ENCODE measurements around the gene COL18A1. TPM values are rescaled to one million over a fixed set of nuclear protein-coding genes. Genes with fewer than 3 reads are reported as not detected.

COL18A1 gene
- total RNA-seq, 1 donor from 2014 or later: 150 TPM

DNA sequence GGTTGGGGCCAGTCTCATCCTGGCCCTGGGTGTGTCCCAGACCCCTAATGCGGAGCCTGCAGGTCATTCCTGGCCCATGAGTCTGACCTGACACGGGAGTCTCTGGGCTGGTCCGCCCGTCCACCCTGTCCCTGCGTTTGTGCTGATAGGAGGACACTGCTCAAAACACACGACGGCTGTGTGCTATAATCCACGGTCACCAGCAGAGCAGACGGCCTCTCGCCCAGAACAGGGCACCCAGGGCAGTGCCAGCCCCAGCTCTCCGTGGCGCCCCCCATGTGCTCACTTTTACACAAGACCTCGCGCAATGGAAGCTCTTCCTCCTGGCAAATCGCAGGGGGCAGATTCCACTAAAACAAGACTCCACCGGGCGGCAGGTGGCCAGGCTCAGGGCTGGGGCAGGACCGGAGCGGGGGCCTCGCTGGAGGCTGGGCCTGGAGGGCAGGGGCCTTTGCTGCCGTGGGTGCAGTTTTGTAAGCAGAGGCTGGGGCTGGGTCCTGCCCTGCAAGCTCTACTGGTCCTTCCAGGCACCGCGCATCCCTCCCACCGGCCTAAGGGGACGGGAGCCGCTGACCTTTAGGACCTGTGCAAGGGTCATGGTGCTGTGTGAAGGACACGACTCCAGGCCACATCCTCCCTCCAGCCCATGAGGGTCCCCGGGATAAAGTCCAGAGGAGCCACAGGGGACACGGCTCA is 147.9 kb downstream of the COL18A1 start:
- TF ChIP-seq, protein P1, sequence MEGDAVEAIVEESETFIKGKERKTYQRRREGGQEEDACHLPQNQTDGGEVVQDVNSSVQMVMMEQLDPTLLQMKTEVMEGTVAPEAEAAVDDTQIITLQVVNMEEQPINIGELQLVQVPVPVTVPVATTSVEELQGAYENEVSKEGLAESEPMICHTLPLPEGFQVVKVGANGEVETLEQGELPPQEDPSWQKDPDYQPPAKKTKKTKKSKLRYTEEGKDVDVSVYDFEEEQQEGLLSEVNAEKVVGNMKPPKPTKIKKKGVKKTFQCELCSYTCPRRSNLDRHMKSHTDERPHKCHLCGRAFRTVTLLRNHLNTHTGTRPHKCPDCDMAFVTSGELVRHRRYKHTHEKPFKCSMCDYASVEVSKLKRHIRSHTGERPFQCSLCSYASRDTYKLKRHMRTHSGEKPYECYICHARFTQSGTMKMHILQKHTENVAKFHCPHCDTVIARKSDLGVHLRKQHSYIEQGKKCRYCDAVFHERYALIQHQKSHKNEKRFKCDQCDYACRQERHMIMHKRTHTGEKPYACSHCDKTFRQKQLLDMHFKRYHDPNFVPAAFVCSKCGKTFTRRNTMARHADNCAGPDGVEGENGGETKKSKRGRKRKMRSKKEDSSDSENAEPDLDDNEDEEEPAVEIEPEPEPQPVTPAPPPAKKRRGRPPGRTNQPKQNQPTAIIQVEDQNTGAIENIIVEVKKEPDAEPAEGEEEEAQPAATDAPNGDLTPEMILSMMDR (conservative IDR thresholded peaks at IDR 0.05): no peak
- no peak for DNase-seq (ENCODE audit: extremely low spot score, unreplicated experiment)
- Mint-ChIP-seq H3K9me3 (no peaks in the 10 kb centered on the region), H3K27me3 (peaks cover 7% of the 10 kb centered on the region), H3K27ac (no peak overlapping the region), H3K36me3 (no peaks in the 10 kb centered on the region), H3K4me3 (no peak overlapping the region), H3K4me1 (ENCODE audit: unreplicated experiment) (peaks cover 17% of the 10 kb centered on the region)

GRCh38 chr21:45554477-45555175 is 149.7 kb downstream of the COL18A1 start:
- Mint-ChIP-seq H3K27ac (peak overlapping the region; percentile 70), H3K4me3 (peak overlapping the region; percentile 86), H3K27me3 (peaks cover 9% of the 10 kb centered on the region), H3K4me1 (ENCODE audit: unreplicated experiment) (peaks cover 10% of the 10 kb centered on the region), H3K36me3 (no peaks in the 10 kb centered on the region), H3K9me3 (no peaks in the 10 kb centered on the region)
- TF ChIP-seq, protein P1 (conservative IDR thresholded peaks at IDR 0.05): peak; percentile 85
- peak; percentile 89 for DNase-seq (ENCODE audit: extremely low spot score, unreplicated experiment)

GRCh38 chr21:45555251-45555556 is 150.2 kb downstream of the COL18A1 start:
- Mint-ChIP-seq H3K9me3 (no peaks in the 10 kb centered on the region), H3K36me3 (no peaks in the 10 kb centered on the region), H3K4me1 (ENCODE audit: unreplicated experiment) (peaks cover 10% of the 10 kb centered on the region), H3K27me3 (peaks cover 9% of the 10 kb centered on the region), H3K4me3 (no peak overlapping the region), H3K27ac (no peak overlapping the region)
- no peak for DNase-seq (ENCODE audit: extremely low spot score, unreplicated experiment)
- TF ChIP-seq, protein P1 (conservative IDR thresholded peaks at IDR 0.05): no peak

DNA sequence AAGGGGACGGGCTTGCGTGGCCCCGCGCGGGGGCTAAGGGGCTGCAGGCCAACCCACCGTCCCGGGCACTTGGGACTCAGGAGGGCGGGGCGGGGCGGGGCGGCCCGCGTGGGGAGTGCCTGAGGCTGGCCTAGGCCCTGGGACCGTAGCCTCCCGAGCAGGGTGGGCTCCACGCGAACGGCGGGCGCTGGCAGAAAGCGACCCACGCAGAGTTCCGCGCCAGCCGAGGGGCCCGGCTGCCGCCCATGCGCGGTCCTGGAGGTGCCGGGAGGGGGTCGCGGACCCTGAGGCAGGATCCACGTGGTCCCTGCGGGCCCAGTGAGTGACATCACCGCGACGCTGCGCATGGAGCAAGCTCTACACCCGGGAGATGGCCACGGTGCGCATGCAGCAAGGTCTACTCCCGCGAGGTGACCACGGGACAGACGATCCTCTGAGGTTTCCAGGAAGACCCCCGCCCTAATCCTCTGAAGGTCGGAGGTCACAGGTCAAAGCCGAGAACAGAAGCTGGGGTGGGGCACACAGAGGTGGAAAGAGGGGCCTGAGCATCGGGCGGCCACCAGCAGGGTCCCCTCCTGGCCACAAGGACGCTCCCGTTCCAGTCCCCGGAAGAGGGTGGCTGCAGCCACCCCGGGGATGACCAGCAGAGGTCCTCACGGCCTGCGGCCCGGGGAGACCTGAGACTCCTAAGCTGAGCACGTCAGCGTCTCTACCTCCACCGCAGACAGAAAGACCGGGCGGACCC is 150.8 kb downstream of the COL18A1 start:
- no peak for DNase-seq (ENCODE audit: extremely low spot score, unreplicated experiment)
- Mint-ChIP-seq H3K9me3 (no peaks in the 10 kb centered on the region), H3K27ac (no peak overlapping the region), H3K4me3 (peak overlapping the region; percentile 74), H3K36me3 (no peaks in the 10 kb centered on the region), H3K27me3 (peaks cover 9% of the 10 kb centered on the region), H3K4me1 (ENCODE audit: unreplicated experiment) (peaks cover 10% of the 10 kb centered on the region)
- TF ChIP-seq, protein P1 (conservative IDR thresholded peaks at IDR 0.05): peak; percentile 85

DNA sequence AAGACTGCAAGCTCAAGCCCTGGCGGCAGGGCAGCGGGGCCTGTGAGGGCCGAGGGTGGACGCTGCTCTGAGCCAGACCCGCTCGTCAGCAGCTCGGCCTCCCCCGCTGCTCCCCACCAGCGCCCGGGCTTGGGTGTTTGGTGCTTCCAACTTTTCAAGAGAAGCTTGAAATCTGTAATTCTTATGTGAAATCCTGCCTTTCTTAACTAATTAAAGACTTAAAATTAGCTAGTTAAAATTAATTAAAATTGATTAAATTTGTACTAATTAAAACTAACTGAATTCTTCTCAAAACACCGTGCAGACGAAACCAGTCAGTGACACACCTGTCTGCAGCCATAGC is 151.3 kb downstream of the COL18A1 start:
- no peak overlapping the region for H3K27ac Mint-ChIP-seq
- peaks cover 7% of the 10 kb centered on the region for H3K27me3 Mint-ChIP-seq
- TF ChIP-seq, protein P1 (conservative IDR thresholded peaks at IDR 0.05): no peak
- no peak overlapping the region for H3K4me3 Mint-ChIP-seq
- H3K9me3 Mint-ChIP-seq: no peaks in the 10 kb centered on the region
- H3K4me1 Mint-ChIP-seq (ENCODE audit: unreplicated experiment): peaks cover 8% of the 10 kb centered on the region
- DNase-seq (ENCODE audit: extremely low spot score, unreplicated experiment): no peak
- no peaks in the 10 kb centered on the region for H3K36me3 Mint-ChIP-seq
